SK-N-MC (cell line): ENCODE measurements around the gene TBC1D30.

Experiments
- EZH2 ChIP-seq: fragments of 200-600 bp; sonication (generic); IDR thresholded peaks from one replicate; pipeline ENCODE4 v1.6.1; 2017; ENCODE audit warnings: antibody characterized with exemption
- POLR2AphosphoS5 ChIP-seq: IDR thresholded peaks from 2 replicates; pipeline ENCODE4 v1.6.1; 2012; ENCODE audit warnings: mild to moderate bottlenecking, low read depth, low read length, borderline replicate concordance

- no peak for TF ChIP-seq POLR2AphosphoS5
- TF ChIP-seq EZH2, result no peak
Observed at GRCh38 chr12:64895526-64895925, 71.1 kb downstream of the TBC1D30 start.
